Endodermal cell (in vitro differentiated cells): ENCODE measurements around the gene TPRN. TPM values are rescaled to one million over a fixed set of nuclear protein-coding genes. Genes with fewer than 3 reads are reported as not detected.
A peak's percentile ranks its signal among the peaks of the same experiment; 100 is the strongest.

Source experiments
- DNase-seq: peaks from one replicate; pipeline ENCODE4 v3.0.0-alpha.2; 2017
- H3K27ac ChIP-seq: 2 replicates; pipeline ENCODE4 v1.5.1; 2013; ENCODE audit warnings: mild to moderate bottlenecking, low read depth, low read length, moderate library complexity
- H3K27me3 ChIP-seq: 2 replicates; pipeline ENCODE4 v1.6.1; 2013; ENCODE audit warnings: mild to moderate bottlenecking, low read length, moderate library complexity; ENCODE audit not compliant: insufficient read depth, control insufficient read depth, poor library complexity, severe bottlenecking
- H3K36me3 ChIP-seq: 2 replicates; pipeline ENCODE4 v1.7.0; 2013; ENCODE audit warnings: mild to moderate bottlenecking, low read length, moderate library complexity; ENCODE audit not compliant: control insufficient read depth, insufficient read depth
- H3K4me1 ChIP-seq: one replicate; pipeline ENCODE4 v1.7.0; 2013; ENCODE audit warnings: low read length; ENCODE audit not compliant: control insufficient read depth, insufficient read depth
- H3K4me3 ChIP-seq: 2 replicates; pipeline ENCODE4 v1.5.1; 2013; ENCODE audit warnings: mild to moderate bottlenecking, low read length, moderate library complexity
- H3K9ac ChIP-seq: 2 replicates; pipeline ENCODE4 v1.6.1; 2013; ENCODE audit warnings: mild to moderate bottlenecking, low read length, moderate library complexity; ENCODE audit not compliant: poor library complexity, severe bottlenecking; ENCODE audit errors: extremely low read depth
- H3K9me3 ChIP-seq: 2 replicates; pipeline ENCODE4 v1.6.1; 2013; ENCODE audit warnings: mild to moderate bottlenecking, low read length, moderate library complexity; ENCODE audit not compliant: control insufficient read depth
- H3K27ac Mint-ChIP-seq: 2 replicates; pipeline ENCODE4 v1.8.0; 2020; ENCODE audit warnings: mixed read lengths
- H3K27me3 Mint-ChIP-seq: 2 replicates; pipeline ENCODE4 v1.8.0; 2021; ENCODE audit warnings: mild to moderate bottlenecking, mixed read lengths; ENCODE audit not compliant: insufficient read depth
- H3K36me3 Mint-ChIP-seq: 2 replicates; pipeline ENCODE4 v1.8.0; 2020; ENCODE audit warnings: low read depth, mixed read lengths
- H3K4me1 Mint-ChIP-seq: 2 replicates; pipeline ENCODE4 v1.8.0; 2020; ENCODE audit warnings: mixed read lengths
- H3K4me3 Mint-ChIP-seq: 2 replicates; pipeline ENCODE4 v1.8.0; 2020; ENCODE audit warnings: mild to moderate bottlenecking, moderate library complexity, mixed read lengths
- H3K9me3 Mint-ChIP-seq: 2 replicates; pipeline ENCODE4 v1.8.0; 2020; ENCODE audit warnings: mild to moderate bottlenecking, mixed read lengths
- WGBS, 2 experiments: methylation state at CpG; one replicate each; pipeline versions ENCODE4 v1.1.5 to v1.1.7; 2013; ENCODE audit warnings: missing lambda C conversion rate in 2 of 2, mixed read lengths in 1 of 2; ENCODE audit not compliant: insufficient coverage in 1 of 2, insufficient read length in 1 of 2; 5-methylcytosine and 5-hydroxymethylcytosine counted together
- total RNA-seq, 2 donors: library from RNA; stranded (reverse); fragmentation: NEBNext Ultra II Directional in 1 of 2; extraction: Animal tissue kit (Norgen Biotek cat#: 25700) in 1 of 2; gene quantifications; 2 replicates in 1 of 2; 3 replicates in 1 of 2; pipeline ENCODE4 v1.2.1, GENCODE V29; 2021
- TF ChIP-seq, protein P1 (sequence below): fragments of 200-600 bp; sonication (generic); conservative IDR thresholded peaks from 2 replicates; pipeline ENCODE4 v1.5.0; 2021; ENCODE audit warnings: antibody characterized with exemption, mild to moderate bottlenecking

TPRN gene
- total RNA-seq, 2 donors from 2014 or later, result 19.0 to 23.9 TPM

DNA sequence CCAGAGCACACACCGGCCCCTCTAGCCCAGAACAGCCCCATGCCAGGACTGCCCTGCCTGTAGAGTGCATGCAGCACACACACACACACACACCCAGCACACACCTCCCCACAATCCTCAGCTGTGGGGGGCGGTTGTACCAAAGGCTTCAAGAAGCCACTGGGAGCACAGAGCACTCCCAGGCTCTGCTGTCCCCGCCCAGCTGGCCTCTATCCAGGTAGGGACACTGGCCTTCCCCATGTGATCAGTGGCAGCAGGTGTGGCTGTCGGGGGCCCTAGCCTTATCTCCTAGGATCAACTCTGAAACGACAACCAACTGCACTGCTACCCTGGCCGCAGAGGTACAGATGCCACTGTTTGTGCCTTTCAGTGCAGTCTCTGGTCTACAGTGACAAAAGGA lies 14.2 kb downstream of the TPRN start:
- Histone ChIP-seq H3K4me3 (no peak overlapping the region), H3K9ac (no peak overlapping the region), H3K4me1 (peaks cover 23% of the 10 kb centered on the region), H3K27ac (no peak overlapping the region), H3K9me3 (no peaks in the 10 kb centered on the region), H3K27me3 (no peaks in the 10 kb centered on the region), H3K36me3 (peaks cover 30% of the 10 kb centered on the region)
- Mint-ChIP-seq H3K4me3 (peak overlapping the region; percentile 83), H3K9me3 (no peaks in the 10 kb centered on the region), H3K27ac (no peak overlapping the region), H3K4me1 (peaks cover 19% of the 10 kb centered on the region), H3K36me3 (peaks cover 23% of the 10 kb centered on the region), H3K27me3 (no peaks in the 10 kb centered on the region)
- TF ChIP-seq, protein P1, sequence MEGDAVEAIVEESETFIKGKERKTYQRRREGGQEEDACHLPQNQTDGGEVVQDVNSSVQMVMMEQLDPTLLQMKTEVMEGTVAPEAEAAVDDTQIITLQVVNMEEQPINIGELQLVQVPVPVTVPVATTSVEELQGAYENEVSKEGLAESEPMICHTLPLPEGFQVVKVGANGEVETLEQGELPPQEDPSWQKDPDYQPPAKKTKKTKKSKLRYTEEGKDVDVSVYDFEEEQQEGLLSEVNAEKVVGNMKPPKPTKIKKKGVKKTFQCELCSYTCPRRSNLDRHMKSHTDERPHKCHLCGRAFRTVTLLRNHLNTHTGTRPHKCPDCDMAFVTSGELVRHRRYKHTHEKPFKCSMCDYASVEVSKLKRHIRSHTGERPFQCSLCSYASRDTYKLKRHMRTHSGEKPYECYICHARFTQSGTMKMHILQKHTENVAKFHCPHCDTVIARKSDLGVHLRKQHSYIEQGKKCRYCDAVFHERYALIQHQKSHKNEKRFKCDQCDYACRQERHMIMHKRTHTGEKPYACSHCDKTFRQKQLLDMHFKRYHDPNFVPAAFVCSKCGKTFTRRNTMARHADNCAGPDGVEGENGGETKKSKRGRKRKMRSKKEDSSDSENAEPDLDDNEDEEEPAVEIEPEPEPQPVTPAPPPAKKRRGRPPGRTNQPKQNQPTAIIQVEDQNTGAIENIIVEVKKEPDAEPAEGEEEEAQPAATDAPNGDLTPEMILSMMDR, result no peak
- no peak for DNase-seq
- 87% methylated on average over 5 to 6 of the region's 6 CpGs for WGBS, 2 experiments

DNA sequence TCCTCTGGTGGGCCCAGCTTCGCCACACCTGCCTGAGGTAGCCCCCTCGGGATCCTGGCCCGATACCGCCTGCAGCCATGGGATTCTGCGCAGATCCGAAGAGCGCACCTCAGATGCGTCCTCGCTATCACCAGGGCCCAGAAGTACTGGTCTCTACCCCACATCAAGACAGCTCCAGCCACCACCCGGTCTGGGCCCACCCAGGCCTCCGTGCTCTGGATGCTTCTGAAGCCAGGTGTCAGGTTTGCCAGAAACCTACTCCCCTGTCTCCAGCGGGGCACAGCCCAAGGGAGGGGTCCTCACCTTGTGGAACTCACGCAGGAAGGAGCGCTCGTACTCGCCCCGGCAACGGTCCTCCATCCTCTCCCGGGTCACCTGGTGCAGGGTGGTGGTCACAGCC lies 14.6 kb downstream of the TPRN start:
- peaks cover 23% of the 10 kb centered on the region for H3K4me1 ChIP-seq
- DNase-seq, result no peak
- 96 to 97% methylated on average over 10 to 19 of the region's 19 CpGs for WGBS, 2 experiments

GRCh38 chr9:137184881-137185660 lies 15.5 kb downstream of the TPRN start:
- TF ChIP-seq, protein P1, result no peak
- WGBS, 2 experiments, result 93 to 96% methylated on average over 38 to 48 of the region's 48 CpGs
- H3K4me1 Mint-ChIP-seq, result peaks cover 19% of the 10 kb centered on the region
- no peaks in the 10 kb centered on the region for H3K27me3 Mint-ChIP-seq
- peaks cover 16% of the 10 kb centered on the region for H3K36me3 Mint-ChIP-seq
- Histone ChIP-seq H3K27me3 (no peaks in the 10 kb centered on the region), H3K4me3 (no peak overlapping the region), H3K27ac (no peak overlapping the region), H3K4me1 (peaks cover 20% of the 10 kb centered on the region), H3K9ac (no peak overlapping the region), H3K36me3 (peaks cover 22% of the 10 kb centered on the region), H3K9me3 (no peaks in the 10 kb centered on the region)
- no peak overlapping the region for H3K27ac Mint-ChIP-seq
- no peak for DNase-seq
- no peak overlapping the region for H3K4me3 Mint-ChIP-seq
- no peaks in the 10 kb centered on the region for H3K9me3 Mint-ChIP-seq

More for the DNA sequence above, 14.6 kb downstream of the TPRN start:
- no peaks in the 10 kb centered on the region for H3K27me3 ChIP-seq
- Mint-ChIP-seq H3K27me3 (no peaks in the 10 kb centered on the region), H3K9me3 (no peaks in the 10 kb centered on the region), H3K27ac (no peak overlapping the region), H3K4me3 (peak overlapping the region; percentile 83), H3K4me1 (peaks cover 19% of the 10 kb centered on the region), H3K36me3 (peaks cover 21% of the 10 kb centered on the region)
- TF ChIP-seq, protein P1, result no peak
- H3K27ac ChIP-seq, result no peak overlapping the region
- no peak overlapping the region for H3K4me3 ChIP-seq
- peaks cover 30% of the 10 kb centered on the region for H3K36me3 ChIP-seq
- H3K9me3 ChIP-seq, result no peaks in the 10 kb centered on the region
- H3K9ac ChIP-seq, result no peak overlapping the region
